Kidney epithelial cell (primary cell): ENCODE data around the gene RAPGEF3. TPM values are rescaled to one million over a fixed set of nuclear protein-coding genes. Genes with fewer than 3 reads are reported as not detected.

ENCODE experiments used
- DNase-seq: peaks from one replicate; pipeline ENCODE4 v3.0.0-alpha.2; 2010; ENCODE audit warnings: low read depth
- H3K27me3 ChIP-seq: 2 replicates; pipeline ENCODE4 v1.6.0; 2011; ENCODE audit warnings: low read length; ENCODE audit not compliant: control insufficient read depth, insufficient read depth
- H3K36me3 ChIP-seq: 2 replicates; pipeline ENCODE4 v1.5.1; 2011; ENCODE audit warnings: low read length; ENCODE audit not compliant: control insufficient read depth, insufficient read depth
- H3K4me3 ChIP-seq: 2 replicates; pipeline ENCODE4 v1.5.1; 2011; ENCODE audit warnings: low read depth, mild to moderate bottlenecking, control low read depth, low read length
- total RNA-seq: library from RNA; depleted of rRNA; stranded (reverse); fragments of >200 nt; gene quantifications from 2 replicates; pipeline ENCODE4 v1.2.3, GENCODE V29; 2015
- TF ChIP-seq, protein P1 (sequence below): IDR thresholded peaks from 2 replicates; pipeline ENCODE4 v1.5.1; 2011; ENCODE audit warnings: mild to moderate bottlenecking, moderate library complexity, low read length, control low read depth, inconsistent platforms; ENCODE audit not compliant: insufficient read depth, poor library complexity, severe bottlenecking

RAPGEF3 gene
- total RNA-seq, 1 donor from 2014 or later = 14.3 TPM

- no peak for DNase-seq
- TF ChIP-seq, protein P1, sequence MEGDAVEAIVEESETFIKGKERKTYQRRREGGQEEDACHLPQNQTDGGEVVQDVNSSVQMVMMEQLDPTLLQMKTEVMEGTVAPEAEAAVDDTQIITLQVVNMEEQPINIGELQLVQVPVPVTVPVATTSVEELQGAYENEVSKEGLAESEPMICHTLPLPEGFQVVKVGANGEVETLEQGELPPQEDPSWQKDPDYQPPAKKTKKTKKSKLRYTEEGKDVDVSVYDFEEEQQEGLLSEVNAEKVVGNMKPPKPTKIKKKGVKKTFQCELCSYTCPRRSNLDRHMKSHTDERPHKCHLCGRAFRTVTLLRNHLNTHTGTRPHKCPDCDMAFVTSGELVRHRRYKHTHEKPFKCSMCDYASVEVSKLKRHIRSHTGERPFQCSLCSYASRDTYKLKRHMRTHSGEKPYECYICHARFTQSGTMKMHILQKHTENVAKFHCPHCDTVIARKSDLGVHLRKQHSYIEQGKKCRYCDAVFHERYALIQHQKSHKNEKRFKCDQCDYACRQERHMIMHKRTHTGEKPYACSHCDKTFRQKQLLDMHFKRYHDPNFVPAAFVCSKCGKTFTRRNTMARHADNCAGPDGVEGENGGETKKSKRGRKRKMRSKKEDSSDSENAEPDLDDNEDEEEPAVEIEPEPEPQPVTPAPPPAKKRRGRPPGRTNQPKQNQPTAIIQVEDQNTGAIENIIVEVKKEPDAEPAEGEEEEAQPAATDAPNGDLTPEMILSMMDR = no peak
- no peaks in the 10 kb centered on the region for H3K27me3 ChIP-seq
- H3K4me3 ChIP-seq = no peak overlapping the region
- peaks cover 7% of the 10 kb centered on the region for H3K36me3 ChIP-seq
Measured at GRCh38 chr12:47793015-47793681, 34.5 kb upstream of the RAPGEF3 start.

- Histone ChIP-seq H3K4me3 (no peak overlapping the region), H3K27me3 (no peaks in the 10 kb centered on the region), H3K36me3 (peaks cover 13% of the 10 kb centered on the region)
- TF ChIP-seq, protein P1 = no peak
- DNase-seq = no peak
Measured at GRCh38 chr12:47791874-47792273, 33.2 kb upstream of the RAPGEF3 start.

- Histone ChIP-seq H3K36me3 (peaks cover 13% of the 10 kb centered on the region), H3K4me3 (no peak overlapping the region), H3K27me3 (no peaks in the 10 kb centered on the region)
- TF ChIP-seq, protein P1 = no peak
- no peak for DNase-seq
Measured at GRCh38 chr12:47791351-47791746, 32.7 kb upstream of the RAPGEF3 start.

DNA sequence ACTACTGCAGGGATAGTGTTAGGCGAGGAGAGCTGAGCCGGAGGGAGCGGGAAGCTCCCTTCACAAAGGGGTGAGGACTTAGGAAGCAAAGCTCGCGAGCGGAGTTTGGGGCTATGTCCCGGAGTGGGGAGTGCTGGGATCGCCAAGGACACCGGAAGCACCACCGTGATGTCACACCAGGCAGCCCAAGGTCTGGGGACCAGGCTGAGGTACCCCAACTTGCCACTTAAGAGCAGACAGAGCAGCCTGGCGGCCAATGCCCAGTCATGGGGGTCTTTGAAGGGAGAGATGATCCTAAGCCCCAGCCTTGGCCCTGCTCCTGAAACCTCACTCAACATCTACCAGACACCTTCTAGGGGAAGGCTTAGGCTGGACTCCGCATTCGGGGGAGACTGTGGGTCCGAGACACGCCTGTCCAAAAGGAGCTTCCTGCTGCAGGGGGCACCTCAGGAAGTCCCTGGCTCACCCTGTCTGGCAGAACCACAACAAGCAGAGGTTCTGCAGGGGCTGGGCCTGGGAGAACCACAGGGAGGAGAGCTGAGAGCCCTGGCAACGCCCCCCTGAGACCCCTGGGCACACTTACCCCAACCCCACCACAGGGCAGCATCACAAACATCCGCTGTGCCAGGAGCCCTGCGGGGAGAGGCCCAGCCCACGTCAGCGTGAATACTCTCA lies 32.1 kb upstream of the RAPGEF3 start:
- H3K27me3 ChIP-seq = no peaks in the 10 kb centered on the region
- no peak for DNase-seq
- TF ChIP-seq, protein P1 = no peak
- peaks cover 13% of the 10 kb centered on the region for H3K36me3 ChIP-seq
- H3K4me3 ChIP-seq = no peak overlapping the region

GRCh38 chr12:47789712-47790489 lies 31.2 kb upstream of the RAPGEF3 start:
- H3K4me3 ChIP-seq = no peak overlapping the region
- peaks cover 13% of the 10 kb centered on the region for H3K36me3 ChIP-seq
- DNase-seq = no peak
- H3K27me3 ChIP-seq = no peaks in the 10 kb centered on the region
- TF ChIP-seq, protein P1 = no peak
